ENCODE data around the gene SMYD1. TPM values are rescaled to one million over a fixed set of nuclear protein-coding genes. Genes with fewer than 3 reads are reported as not detected.
"Not testable (repeated sequence)": the region's sequence is repeated elsewhere in the genome, so short reads cannot be mapped to it uniquely, and the experiment has no call there.

SMYD1 gene
- not detected for total RNA-seq

DNA sequence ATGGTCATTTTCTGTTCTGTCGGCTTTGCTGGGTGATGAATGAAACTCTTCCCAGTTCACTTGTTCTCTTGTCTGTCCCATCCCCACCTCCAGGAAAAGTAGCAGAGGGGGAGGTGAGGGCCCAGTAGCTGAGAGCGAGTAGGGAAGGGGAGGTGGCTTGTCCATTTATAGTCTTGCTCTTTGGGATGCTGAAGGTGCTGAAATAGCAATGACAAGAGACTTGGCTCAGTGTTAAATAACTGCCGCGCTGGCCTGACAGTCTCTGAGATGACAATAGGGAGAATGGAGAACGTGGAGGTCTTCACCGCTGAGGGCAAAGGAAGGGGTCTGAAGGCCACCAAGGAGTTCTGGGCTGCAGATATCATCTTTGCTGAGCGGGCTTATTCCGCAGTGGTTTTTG lies at the start of gene SMYD1:
TSS of gene SMYD1 (plus strand) at position 228 of the 400 bp plus-strand sequence. CDS start at position 268, 40 bp downstream.
- no peak for DNase-seq (ENCODE audit: low spot score)

- DNase-seq (ENCODE audit: low spot score) = not testable (repeated sequence)
Measured at GRCh38 chr2:88018077-88018805, 49.4 kb upstream of the SMYD1 start.

- no peak for DNase-seq (ENCODE audit: low spot score)
Measured at GRCh38 chr2:88018909-88019308, 48.7 kb upstream of the SMYD1 start.

GRCh38 chr2:88019985-88020384 lies 47.6 kb upstream of the SMYD1 start:
- no peak for DNase-seq (ENCODE audit: low spot score)

DNA sequence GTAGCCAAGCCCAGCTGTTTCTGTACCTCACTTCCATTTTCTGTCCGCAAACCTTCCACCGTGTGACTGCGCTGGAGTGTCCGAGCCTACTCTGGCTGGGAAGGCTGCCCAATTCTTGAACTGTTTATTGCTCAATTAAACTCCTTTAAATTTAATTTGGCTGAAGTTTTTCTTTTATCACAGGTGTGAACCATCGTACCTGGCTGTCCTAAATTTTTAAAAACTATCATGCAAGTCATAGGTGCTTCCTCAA lies 45.0 kb upstream of the SMYD1 start:
- no peak for DNase-seq (ENCODE audit: low spot score)

- DNase-seq (ENCODE audit: low spot score) = no peak
Measured at GRCh38 chr2:88024509-88024908, 43.1 kb upstream of the SMYD1 start.

DNA sequence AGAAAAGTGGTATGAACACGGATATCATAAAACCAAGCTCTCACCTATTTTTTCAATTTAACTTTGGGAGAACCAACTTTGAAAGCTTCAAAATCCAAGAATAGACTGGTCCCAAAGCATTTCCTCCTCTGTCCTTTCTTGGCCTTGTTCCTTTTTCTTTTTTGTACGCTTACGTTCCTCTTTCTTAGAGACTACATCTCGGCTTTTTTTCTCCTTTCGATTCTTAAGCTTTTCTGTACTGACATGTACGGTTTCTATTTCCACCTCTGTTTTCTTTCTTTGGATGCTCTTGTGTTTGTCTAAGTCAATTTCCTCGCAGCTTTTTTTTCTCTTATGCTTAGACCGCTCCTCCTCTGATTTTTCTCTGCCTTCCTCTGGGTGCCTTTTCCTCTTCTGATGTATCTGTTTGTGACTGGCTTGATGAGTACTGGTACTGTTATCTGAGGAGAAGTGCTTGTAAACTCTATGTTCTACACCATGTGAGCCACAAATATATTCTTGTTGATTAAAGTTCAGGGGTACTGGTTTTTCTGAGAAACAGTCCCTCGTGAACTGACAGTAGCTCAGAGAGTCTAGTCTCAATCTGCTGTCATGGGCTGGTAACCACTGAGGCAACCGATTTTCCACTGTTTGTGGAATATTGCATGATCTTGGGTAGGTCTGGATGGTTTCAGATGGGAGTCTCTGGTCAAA lies 39.8 kb upstream of the SMYD1 start:
- DNase-seq (ENCODE audit: low spot score) = no peak

DNA sequence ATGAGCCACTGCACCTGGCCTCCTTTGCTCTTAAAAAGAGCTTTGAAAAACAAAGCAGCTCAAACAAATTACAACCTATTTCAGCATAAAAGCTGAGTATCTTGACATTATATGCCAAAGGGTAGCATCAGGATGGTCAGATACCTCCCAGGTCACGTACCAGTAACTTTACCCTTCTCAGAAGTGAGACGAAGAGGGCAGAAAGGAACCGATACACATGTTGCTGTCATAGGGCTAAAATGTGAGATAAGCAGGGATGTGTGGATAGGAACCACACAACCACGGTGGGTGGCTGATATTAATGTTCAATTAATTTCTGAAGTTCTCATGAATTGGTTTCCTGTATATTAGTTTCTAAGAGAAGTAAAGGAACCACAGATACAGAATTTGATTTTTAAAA lies 38.7 kb upstream of the SMYD1 start:
- DNase-seq (ENCODE audit: low spot score) = no peak

DNA sequence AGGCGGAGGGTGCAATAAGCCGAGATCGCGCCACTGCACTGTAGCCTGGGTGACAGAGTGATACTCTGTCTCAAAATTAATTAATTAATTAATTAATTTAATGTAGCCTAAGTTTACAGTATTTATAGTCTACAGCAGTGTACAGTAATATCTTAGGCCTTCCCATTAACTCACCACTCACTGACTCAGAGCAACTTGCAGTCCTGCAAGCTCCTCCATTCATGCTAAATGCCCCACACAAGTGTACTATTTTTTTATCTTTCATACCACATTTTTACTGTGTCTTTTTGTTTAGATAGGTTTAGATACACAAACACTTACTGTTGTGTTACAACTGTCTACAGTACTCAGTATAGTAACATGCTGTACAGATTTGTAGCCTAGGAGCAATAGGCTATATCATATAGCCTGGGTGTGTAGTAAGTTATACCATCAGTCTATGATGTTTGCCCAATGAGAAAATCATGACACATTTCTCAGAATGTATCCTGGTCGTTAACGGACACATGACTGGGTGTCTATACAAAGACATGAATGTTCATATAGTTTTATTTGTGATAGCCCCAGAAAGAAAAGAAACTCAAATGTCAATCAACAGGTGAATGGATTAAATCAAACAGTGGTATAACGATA lies 35.4 kb upstream of the SMYD1 start:
- DNase-seq (ENCODE audit: low spot score) = no peak

DNA sequence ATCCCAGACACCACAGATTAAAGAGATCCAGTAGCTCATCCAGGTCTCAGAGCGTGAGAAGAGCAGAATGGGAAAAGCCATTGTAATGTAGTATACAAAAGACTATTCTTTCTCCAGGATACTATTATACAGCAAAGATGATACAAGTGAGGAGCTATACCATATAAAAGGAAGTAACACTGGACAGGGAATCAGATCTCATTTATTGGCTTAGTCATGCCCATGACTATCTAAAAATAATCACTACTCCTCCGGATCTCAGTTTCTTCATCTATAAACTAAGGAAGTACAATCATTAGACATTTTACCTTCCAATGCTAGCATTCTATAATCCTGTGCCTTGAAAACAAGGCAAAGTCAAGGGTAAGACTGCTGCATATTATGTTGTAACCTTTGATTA lies 31.4 kb upstream of the SMYD1 start:
- no peak for DNase-seq (ENCODE audit: low spot score)

DNA sequence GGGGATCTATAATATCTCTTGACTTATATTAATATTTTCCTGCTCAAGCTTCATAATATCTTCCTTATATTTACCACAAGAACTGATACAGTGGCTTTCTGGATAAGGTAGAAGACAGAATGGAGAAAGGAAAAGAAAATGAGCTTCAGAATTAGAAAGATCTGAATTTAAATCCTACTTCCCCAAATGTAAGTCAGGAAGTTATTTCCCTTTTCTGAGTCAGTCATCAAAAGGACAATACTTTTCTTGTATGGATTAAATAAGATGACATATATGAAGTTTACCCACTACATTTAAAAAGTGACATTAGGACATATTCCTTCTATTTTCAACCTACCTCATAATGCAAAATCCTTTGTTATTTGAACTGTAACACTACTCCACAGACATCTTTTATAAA lies 31.0 kb upstream of the SMYD1 start:
- DNase-seq (ENCODE audit: low spot score) = no peak

- no peak for DNase-seq (ENCODE audit: low spot score)
Measured at GRCh38 chr2:88038263-88039105, 29.1 kb upstream of the SMYD1 start.

- DNase-seq (ENCODE audit: low spot score) = no peak
Measured at GRCh38 chr2:88042476-88042875, 25.1 kb upstream of the SMYD1 start.

DNA sequence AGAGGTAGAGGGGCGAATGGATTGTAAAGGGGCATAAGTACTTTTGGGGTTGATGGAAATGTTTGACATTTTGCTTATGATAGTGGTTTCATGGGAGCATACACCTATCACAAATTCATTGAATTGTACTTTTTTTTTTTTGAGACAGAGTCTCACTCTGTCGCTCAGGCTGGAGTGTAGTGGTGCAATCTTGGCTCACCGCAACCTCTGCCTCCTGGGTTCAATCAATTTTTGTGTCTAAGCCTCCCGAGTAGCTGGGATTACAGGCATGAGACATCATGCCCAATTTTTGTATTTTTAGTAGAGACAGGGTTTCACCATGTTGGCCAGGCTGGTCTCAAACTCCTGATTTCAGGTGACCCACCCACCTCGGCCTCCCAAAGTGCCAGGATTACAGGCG lies 22.1 kb upstream of the SMYD1 start:
- DNase-seq (ENCODE audit: low spot score) = not testable (repeated sequence)

- DNase-seq (ENCODE audit: low spot score) = no peak
Measured at GRCh38 chr2:88048541-88048940, 19.1 kb upstream of the SMYD1 start.

GRCh38 chr2:88049622-88050021 lies 18.0 kb upstream of the SMYD1 start:
- no peak for DNase-seq (ENCODE audit: low spot score)

DNA sequence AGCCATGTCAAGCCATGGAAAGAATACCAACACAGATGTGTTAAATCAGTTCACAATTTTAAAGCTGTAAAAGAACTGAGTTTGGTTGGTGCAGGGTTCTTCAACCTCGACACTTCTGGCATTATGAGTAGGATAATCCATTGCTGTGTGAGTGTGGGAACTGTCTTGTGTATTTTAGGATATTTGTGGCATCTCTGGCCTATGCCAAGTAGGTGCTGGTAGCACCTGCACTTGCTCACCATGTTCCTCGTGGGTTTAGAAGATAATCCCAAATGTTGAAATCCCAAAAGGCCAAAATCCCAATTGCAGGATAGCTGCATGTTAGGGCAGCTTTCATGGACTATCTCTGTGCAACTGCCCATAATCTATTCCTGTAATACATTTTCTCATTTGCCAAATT lies 15.8 kb upstream of the SMYD1 start:
- no peak for DNase-seq (ENCODE audit: low spot score)

DNA sequence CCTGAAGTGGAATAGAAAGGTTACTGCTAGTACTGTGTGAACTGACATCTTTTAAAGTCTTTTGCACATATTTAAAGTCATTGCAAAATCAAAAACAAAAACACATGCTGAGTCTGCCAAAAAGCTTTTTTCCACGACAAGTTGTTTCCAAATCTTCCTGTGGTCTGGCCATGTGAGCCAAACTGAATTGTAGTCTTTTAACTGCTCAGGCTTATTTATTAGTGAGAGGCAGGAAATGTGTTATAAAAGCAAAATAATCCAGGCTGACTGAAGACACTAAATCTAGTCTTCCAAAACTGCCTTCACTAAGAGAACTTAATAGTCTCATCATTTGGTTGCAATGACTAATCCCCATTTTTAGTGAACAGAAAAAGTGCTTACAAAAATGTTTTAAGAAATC lies 14.3 kb upstream of the SMYD1 start:
- no peak for DNase-seq (ENCODE audit: low spot score)

DNA sequence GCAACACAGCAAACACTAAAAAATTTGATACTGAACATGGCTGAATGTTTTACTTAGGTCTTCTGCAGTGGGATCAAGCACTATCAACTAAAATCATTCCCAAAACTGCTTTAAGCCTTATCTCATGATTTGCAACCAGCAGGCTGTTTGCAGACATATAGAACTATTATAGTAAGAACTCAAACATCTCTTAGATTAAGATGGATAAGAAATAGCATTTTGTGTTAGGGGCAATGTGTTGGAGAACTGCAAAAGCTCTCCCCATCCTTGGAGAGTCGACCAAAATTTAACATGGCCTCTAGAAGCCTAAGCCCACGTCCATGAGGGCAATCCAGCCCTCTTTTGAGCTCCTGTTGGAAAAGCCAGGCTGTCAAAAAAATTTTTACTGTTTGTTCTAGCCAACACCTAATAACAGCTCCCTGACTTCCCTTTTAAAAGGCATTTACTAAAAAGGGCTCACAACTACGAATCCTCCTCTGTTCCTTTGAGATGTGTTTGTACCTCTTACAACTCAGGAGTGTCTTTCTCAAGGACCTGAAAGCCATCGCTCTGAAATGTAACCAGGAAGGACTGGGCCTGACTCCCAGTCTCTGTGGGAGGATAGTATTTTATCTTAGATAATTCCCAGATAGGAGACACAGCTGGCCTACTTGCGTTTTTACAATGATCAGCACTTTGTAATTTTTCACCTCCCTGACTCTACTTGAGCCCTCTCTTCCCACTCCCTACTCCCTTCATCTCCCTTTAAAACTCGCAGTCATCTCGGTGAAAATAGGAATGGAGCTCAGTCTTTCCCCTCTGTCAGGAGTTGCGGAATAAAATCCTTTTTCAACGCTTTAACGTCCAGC lies 13.5 kb upstream of the SMYD1 start:
- DNase-seq (ENCODE audit: low spot score) = no peak

GRCh38 chr2:88054782-88055370 lies 12.7 kb upstream of the SMYD1 start:
- no peak for DNase-seq (ENCODE audit: low spot score)

Measured in ureter (tissue), 1 donor.